ENCODE results near the gene NT5DC4. TPM values are rescaled to one million over a fixed set of nuclear protein-coding genes. Genes with fewer than 3 reads are reported as not detected.

The NT5DC4 gene
- not detected for total RNA-seq

DNA sequence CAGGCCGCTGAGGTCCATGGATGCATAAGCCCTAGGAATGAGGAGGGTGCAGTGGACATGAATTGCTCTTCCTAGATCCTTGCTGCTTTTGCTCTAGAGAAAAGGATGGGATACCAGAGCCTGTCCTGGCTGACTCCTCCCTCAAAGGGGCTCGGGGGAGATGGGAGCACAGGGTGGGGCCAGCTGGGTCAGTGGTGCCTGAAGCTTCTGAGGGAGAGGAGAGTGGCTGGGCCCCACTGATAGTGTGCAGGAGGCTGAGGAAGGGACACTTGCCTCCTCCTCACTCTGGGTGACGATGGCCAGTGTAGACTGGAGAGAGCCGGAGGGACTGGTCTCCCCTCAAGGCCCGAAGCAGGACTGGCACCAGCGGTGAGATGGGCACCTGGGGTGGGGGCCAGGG is at the start of gene NT5DC4:
Gene NT5DC4, plus strand, starts transcription at position 236 of the 400 bp plus-strand sequence. Its CDS starts 60 bp downstream, at position 296.
- POLR2A ChIA-PET, result no interaction called here
- CTCF ChIA-PET, result no interaction called here

DNA sequence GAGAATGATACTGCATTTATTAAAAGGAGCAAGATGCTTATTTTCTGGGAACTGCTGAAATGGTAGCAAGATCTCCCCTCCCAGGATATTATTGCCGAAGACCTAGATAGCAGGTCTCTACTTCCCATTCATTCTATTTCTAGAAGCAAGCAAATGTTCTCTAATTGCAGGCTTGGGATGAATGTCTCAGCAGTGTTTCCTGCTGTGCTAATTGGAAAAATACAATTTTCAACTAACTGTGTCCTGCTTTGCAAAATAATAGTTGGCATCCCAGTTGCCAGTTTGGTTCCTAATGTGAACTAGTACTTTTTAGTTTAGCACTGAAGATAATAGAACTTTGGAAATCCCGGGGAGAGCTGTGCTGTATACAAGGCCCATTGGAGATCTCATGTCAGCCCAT is 49.0 kb upstream of the NT5DC4 start:
- ChIA-PET CTCF (interaction anchor here (1.3 kb wide), 1 partner anchor 32 kb away, joined by 3 read pairs; no protein-coding TSS in a partner anchor), POLR2A (no interaction called here)

DNA sequence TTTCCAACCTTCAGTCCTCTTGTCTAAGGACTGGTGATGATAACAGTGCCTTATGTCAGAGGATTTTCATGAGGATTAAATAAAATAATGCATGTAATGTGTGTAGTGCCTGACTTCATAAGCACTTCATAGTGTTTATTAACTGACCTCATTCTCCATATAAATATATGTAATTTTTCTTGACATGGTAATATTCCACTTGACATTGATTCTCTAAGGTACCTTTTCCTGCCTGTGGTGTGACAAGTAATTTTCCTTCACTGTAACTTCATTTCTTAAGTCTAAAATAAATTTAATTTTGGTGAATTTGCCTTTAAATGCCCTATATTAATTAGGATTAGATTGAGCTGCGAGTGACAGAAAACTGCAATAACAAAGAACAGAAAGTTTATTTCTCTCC is 47.8 kb upstream of the NT5DC4 start:
- ChIA-PET POLR2A (no interaction called here), CTCF (no interaction called here)

DNA sequence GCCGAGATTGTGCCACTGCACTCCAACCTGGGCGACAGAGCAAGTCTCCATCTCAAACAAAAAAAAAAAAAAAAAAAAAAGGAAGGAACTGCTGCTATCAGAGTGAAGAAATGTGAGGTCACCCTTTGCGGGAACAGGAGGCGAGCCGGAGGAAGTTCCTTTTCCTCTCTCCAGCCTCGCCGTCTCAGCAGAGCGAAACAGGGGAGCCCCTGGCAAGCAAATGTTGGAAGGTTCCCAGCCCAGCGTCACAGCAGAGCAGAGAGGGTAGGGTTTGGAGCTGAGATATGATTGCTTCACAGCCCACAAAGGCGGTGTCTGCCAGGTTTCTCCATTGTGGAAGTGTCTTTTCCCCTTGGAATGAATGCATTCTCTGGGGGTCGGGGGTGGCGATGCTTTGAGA is 46.6 kb upstream of the NT5DC4 start:
- CTCF ChIA-PET, result interaction anchor here (0.7 kb wide), 1 partner anchor 48 kb away, joined by 3 read pairs; no protein-coding TSS in a partner anchor
- POLR2A ChIA-PET, result interaction anchor here (0.7 kb wide), 1 partner anchor 18 kb away, joined by 5 read pairs; no protein-coding TSS in a partner anchor

DNA sequence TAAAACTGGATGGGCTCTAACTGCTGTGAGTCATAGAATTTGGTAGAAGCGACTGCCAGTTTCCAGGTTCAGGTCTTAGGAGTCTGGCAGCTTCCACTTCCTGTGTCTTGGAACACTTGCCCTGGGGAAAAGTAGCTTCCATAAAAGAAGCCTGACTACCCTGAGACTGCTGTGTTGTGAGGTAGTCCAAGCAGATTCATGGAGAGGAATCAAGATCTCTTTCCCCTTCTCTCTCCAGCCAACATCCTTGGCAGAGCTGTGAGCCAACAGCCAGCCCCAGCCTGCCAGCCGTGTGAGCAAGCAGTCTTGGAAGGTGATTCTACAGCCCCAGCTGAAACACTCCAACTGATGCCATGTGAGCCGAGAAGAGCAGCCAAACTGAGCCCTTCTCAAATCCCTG is 41.3 kb upstream of the NT5DC4 start:
- CTCF ChIA-PET, result interaction anchor here (1.9 kb wide), 1 partner anchor 79 kb away, joined by 4 read pairs; no protein-coding TSS in a partner anchor
- POLR2A ChIA-PET, result no interaction called here

DNA sequence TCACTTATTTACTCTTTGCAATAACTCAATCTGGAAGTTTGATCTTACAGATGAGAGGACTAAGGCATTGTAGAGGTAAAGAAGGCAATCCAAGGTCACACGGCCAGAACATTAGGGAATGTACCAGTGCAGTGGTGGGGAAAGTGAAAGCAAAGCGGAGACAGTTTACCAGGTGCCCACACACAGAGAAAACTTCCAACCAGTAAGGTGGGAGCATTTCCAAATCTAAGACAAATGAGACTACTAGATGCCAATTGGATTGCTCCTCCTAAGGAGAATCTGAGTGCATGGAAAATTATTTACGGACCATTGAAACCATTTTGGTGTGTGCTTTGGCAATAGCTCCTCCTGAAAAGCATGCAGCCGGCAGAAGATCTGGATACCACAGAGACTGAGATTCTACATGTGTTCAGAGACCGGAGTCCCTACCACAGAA is 40.1 kb upstream of the NT5DC4 start:
- ChIA-PET POLR2A (no interaction called here), CTCF (no interaction called here)

DNA sequence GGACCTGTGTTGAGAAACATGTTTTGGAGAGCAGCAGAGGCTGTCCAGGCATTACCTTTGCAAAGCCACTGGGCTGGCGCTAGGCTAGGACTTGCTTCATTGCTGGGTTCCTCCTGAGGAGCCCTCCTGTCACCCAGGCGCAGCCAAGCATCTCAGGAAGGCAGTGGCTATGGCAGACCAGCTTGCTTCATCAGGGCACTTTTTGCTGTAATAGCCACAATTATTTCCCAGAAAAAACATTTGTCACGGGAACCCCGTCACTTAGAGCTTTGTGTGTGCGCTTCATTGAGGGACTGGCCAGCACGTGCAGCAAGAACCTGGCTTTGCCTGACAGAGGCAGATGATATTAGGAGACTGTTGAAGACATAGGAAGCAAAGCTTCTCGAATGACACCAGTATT is 38.7 kb upstream of the NT5DC4 start:
- POLR2A ChIA-PET, result interaction anchor here (0.7 kb wide), 1 partner anchor 39 kb away, joined by 4 read pairs; no protein-coding TSS in a partner anchor
- CTCF ChIA-PET, result no interaction called here

DNA sequence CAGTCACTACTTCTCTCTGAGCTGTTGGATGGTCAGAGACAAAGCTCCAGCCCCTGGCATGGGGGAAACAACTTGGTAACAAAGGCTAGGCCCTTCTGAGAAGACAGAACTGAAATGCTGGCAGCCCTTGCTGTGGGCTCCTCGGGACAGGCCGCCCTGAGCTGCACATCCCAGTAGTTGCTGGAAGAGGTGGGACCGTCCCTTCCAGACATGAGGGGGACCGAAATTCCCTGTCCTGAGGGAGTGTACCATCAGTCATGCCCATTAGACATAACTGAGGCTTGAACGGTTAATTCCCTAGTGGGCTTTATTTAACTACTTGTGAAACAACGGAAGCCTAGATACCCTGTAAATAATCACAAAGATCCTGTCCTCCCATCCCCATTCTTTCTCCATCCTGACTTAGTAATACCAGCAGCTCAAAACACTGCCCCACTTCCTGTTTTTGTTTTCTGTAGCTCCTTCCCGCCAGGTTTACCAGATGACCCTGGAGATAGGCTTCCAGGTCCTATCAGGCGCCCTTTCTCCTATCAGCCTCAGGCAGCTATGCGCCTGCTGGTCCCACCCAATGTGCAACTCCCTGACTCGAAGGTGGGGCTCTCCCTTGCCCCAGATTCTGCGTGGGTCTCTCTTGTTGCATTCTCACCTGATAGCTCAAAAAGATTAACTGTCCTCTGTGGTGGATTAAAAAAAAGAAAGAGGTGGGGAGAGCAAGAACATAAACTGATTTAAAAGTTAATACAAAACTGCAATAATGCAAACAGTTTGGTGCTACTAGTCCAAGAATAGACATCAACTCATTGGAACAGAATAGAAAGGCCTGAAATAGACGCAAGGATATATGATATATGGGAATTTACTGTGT is 37.0 kb upstream of the NT5DC4 start:
- ChIA-PET POLR2A (no interaction called here), CTCF (interaction anchor here (0.5 to 1.2 kb wide), 2 partner anchors 10 to 84 kb away, joined by 3 to 4 read pairs; no protein-coding TSS in a partner anchor)

DNA sequence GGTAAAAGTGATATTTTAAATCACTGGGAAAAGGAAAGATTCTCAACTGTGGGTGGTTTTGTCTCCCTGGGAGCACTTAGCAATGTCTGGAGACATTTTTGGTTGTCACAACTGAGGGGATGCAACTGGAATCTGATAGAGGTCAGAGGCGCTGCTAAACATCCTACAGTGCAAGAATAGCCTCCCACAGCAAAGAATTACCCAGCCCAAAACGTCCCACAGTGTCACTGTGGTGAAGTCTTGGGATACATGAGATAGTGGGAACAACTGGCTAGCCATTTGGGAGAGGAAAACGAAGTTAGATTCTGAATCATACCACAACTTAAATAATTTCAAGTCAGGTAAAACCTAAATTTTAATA is 36.4 kb upstream of the NT5DC4 start:
- CTCF ChIA-PET, result no interaction called here

DNA sequence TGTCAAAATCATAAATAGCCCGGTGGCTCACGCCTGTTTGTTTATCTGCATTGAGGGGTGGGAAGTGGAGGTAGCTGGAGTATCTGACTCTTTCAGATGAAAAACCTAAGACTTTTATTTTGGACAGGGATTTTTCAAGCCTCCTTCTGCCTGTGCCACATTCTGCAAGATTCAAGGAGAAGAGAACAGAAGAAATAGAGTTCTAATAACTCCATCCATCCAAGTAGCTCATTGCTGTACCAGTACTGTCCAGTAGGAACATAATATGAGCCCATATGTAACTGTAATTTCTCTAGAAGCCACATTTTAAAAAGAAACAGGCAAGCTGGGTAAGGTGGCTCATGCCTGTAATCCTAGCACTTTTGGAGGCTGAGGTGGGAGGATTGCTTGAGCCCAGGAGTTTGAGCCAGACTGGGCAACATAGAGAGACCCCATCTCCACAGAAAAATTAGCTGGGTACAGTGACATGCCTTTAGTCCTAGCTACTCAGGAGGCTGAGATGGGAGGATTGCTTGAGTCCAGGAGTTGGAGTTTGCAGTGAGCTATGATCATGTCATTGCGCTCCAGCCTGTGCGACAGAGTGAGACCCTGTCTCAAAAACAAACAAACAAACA is 35.4 kb upstream of the NT5DC4 start:
- ChIA-PET POLR2A (no interaction called here), CTCF (no interaction called here)

More for the DNA sequence above, 36.4 kb upstream of the NT5DC4 start:
- POLR2A ChIA-PET, result no interaction called here

DNA sequence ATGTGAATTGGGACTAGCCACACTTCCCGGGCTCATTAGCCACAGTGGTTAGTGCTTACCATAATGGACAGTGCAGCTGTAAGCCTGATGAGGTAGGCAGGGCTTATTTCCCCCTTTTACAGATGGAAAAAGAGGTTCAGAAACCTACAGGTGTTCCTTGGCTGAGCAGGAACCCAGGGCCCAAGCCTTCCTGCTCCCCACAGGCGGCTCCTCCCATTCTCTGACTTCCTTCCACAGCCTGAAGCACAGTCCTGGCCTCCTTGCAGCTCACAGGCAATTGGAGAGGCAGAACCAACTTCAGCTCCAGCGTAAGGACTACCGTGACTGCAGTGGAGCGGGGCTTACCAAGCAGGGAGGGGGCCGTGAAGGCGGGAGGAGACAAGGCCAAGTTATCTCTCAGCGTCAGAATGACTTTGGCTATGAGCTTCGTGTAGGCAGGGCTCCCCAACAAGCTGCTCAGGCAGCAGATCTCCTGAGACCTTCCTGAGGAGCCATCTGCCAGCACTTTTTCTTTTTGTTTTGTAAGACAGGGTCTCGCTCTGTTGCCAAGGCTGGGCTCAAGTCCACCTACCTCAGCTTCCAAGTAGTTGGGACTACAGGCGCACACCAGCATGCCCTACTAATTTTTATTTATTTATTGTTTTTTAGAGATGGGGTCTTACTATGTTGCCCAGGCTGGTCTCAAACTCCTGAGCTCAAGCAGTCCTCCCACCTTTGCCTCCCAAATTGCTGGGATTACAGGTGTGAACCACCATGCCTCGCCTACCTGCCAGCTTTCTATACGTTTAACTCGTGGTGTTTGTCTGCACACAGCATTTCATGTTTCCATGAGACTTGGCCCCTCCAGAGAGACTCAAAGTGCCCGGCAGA is 34.2 kb upstream of the NT5DC4 start:
- POLR2A ChIA-PET, result interaction anchor here (0.5 kb wide), 1 partner anchor 9 kb away, joined by 4 read pairs; no protein-coding TSS in a partner anchor
- CTCF ChIA-PET, result interaction anchor here (3.6 kb wide), 1 partner anchor 39 kb away, joined by 12 read pairs; no protein-coding TSS in a partner anchor

DNA sequence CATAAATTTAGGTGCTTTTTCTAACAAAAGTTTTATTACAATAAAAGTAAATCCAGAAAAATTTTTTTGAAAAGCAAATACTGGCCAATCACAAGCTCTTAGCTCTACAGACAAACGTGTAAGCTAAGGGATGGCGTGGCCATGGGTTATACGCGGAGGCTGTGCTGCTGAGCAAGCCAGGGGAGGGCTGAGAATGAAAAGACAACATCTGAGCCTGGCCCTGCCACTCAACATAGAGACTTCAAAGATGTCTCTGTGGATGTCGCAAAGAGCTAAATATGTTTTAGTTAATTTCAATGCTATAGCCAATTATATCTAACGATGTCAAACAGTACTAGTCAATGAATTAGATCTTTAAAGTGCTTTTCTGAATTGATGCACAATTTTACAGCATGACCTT is 33.3 kb upstream of the NT5DC4 start:
- ChIA-PET POLR2A (no interaction called here), CTCF (interaction anchor here (0.8 to 3.6 kb wide), 3 partner anchors 38 to 88 kb away, joined by 3 to 12 read pairs (median 3); no protein-coding TSS in a partner anchor)

DNA sequence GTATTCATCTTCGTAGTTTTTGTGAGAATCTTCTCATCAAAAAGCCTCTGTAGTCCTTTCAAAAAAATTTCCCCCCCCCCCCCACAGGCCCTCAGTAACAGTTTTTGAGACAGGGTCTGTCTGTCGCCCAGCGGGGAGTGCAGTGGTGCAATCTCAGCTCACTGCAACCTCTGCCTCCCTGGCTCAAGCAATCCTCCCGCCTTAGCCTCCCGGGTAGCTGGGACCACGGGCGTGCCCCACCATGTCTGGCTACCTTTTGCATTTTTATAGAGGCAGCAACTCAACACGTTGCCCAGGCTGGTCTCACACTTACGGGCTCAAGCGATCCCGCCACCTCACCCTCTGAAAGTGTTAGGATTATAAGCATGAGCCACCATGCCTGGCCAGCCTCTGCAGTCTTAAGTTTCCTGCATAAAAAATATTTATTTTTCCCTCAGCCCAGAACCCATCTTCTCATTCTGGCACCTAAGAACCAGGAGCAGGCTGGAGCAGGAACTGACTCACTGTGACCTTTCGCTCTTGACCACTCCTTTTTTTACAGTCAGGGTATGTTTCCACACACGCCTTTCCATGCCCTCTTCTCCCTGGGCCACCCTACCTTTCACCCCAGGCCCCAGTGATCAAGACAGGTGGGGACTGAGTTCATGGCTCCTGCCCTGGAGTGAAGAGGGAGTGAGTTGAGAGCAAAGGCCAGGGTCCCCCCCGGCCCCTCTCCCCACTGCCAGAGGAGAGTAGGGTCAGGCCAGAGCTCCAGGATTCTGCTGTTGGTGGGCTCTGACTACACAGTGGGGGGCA is 32.5 kb upstream of the NT5DC4 start:
- CTCF ChIA-PET, result interaction anchor here (0.8 to 3.6 kb wide), 4 partner anchors 37 to 88 kb away, joined by 3 to 12 read pairs (median 3); no protein-coding TSS in a partner anchor
- POLR2A ChIA-PET, result no interaction called here

DNA sequence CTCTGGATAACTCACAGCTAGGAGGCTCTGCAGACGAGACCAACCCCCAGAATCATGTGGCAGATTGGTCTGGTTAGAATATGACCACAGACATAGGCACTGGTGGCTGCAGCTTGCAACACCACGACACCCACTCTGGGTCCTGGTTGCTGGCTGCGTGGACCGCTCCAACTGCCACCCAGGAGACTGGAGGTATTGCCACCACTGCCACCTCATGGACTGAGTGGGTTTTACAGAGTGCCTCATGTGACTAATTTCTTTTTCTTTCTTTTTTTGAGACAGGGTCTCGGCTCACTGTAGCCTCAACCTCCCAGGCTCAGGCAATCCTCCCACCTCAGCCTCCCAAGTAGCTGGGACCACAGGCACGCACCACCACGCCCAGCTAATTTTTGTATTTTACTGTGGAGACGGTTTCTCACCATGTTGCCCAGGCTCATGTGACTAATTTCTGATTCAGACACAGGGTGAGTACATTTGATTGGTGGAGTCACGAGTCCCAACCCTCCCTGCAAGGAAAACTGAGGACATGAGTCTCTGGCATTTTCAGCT is 29.9 kb upstream of the NT5DC4 start:
- POLR2A ChIA-PET, result interaction anchor here (1.2 kb wide), 1 partner anchor 45 kb away, joined by 6 read pairs; the partner anchor contains the start of gene SLC20A1
- CTCF ChIA-PET, result interaction anchor here (0.6 to 3.3 kb wide), 11 partner anchors 15 to 91 kb away, joined by 3 to 30 read pairs (median 3); partner anchors contain the start of gene SLC20A1

DNA sequence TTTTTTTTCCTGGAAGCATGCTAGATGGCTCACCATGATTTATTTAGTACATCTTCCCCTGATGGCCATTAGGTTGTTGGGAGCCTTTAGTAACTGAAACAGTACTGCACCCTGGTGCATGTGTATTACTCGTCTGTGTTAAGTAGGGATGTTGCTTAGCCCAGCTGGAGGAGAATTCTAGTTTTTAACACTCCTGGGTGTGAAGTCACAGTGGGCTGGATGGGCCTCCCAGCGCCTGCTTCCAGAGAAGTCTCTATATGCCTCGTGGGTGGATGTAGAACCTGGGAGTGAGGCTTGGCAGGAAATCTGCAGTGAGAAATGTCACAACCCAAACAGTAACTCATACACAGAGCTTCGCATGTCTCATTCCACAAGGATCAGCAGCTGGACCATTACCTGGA is 28.9 kb upstream of the NT5DC4 start:
- ChIA-PET CTCF (interaction anchor here (0.8 to 3.3 kb wide), 8 partner anchors 10 to 65 kb away, joined by 3 to 30 read pairs (median 6); partner anchors contain the start of gene SLC20A1), POLR2A (interaction anchor here (0.7 to 1.3 kb wide), 2 partner anchors 26 to 45 kb away, joined by 3 to 6 read pairs; no protein-coding TSS in a partner anchor)

DNA sequence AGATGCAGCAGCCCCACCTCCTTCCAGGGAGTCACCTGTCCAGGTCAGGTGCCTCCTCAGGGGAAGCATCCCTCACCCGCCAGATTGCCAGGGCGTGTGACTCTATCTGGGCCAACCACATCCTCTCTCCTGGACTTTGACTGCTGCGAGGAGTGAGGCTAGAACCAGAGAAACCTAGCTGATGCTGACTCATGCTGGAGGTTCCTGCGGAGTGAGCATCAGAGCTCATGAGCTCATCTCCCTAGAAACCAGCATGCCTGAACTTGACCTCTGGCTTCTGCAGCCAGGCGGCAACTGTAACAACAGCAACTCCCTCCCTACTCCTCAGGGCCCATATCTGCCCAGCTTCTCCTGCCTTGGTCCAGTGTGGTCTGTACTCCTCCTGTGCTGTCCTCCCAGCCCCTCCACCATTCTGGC is 28.3 kb upstream of the NT5DC4 start:
- POLR2A ChIA-PET, result interaction anchor here (0.6 to 1.3 kb wide), 3 partner anchors 19 to 61 kb away, joined by 3 to 5 read pairs (median 3); no protein-coding TSS in a partner anchor
- CTCF ChIA-PET, result interaction anchor here (0.5 to 3.3 kb wide), 9 partner anchors 9 to 66 kb away, joined by 3 to 30 read pairs (median 4); partner anchors contain the start of gene SLC20A1

DNA sequence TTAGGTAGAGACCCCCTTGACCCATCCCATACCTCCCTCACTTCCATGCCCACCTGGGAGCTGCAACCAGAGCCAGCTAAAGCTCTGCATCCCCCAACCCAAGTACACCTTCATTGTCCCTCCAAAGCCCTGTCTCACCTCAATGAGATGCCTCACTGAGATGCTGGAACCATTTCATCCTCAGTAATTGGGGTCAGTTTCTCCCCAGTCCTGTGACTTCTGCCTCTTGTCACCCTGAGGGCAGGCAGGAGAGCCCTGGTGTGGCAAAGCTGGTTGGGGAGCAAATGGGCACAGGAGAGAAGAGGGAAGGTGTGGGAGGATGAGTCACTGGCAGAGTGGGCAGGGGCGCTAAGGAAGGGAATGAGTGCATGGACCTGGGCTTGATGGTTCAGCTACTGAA is 27.9 kb upstream of the NT5DC4 start:
- ChIA-PET CTCF (interaction anchor here (0.5 to 3.3 kb wide), 6 partner anchors 9 to 66 kb away, joined by 3 to 30 read pairs (median 4); partner anchors contain the start of gene SLC20A1), POLR2A (interaction anchor here (0.6 to 1.3 kb wide), 3 partner anchors 19 to 61 kb away, joined by 3 to 5 read pairs (median 3); no protein-coding TSS in a partner anchor)
